H1 (cell line): ENCODE measurements around the gene CDHR2. TPM values are rescaled to one million over a fixed set of nuclear protein-coding genes. Genes with fewer than 3 reads are reported as not detected.

Experiments
- ATF2 ChIP-seq: IDR thresholded peaks from 2 replicates; pipeline ENCODE4 v1.6.1; 2012; ENCODE audit warnings: low read length, inconsistent platforms
- BRCA1 ChIP-seq: IDR thresholded peaks from 2 replicates; pipeline ENCODE4 v1.6.1; 2012; ENCODE audit warnings: low read depth, low read length, improper control_type of control experiment
- CHD7 ChIP-seq: fragments of 300-600 bp; sonication (generic); IDR thresholded peaks from 2 replicates; pipeline ENCODE4 v1.7.1; 2012; ENCODE audit warnings: low read length, moderate library complexity, mild to moderate bottlenecking, inconsistent platforms; ENCODE audit not compliant: insufficient replicate concordance
- HDAC2 ChIP-seq, 2 experiments: fragments of 300-600 bp in 1 of 2; sonication (generic) in 1 of 2; IDR thresholded peaks; 2 replicates each; pipeline ENCODE4 v1.6.1; 2011 to 2012; ENCODE audit warnings: low read depth in 2 of 2, low read length in 2 of 2, mild to moderate bottlenecking in 2 of 2, moderate library complexity in 2 of 2, borderline replicate concordance in 1 of 2, inconsistent platforms in 1 of 2
- KDM1A ChIP-seq: fragments of 200-600, 300-600 bp; sonication (generic); IDR thresholded peaks from 2 replicates; pipeline ENCODE4 v1.7.1; 2016; ENCODE audit warnings: mild to moderate bottlenecking, low read length, borderline replicate concordance
- USF2 ChIP-seq: IDR thresholded peaks from 2 replicates; pipeline ENCODE4 v1.6.1; 2011; ENCODE audit warnings: low read length, improper control_type of control experiment
- polyA plus RNA-seq, 7 experiments: library from polyadenylated mRNA; depleted of rRNA in 3 of 7; stranded (reverse) in 5 of 7; unstranded in 2 of 7; fragments of >200 nt in 5 of 7; fragments of 200-250 nt in 2 of 7; gene quantifications; 1 replicate in 5 of 7; 2 replicates in 1 of 7; 4 replicates in 1 of 7; pipeline versions ENCODE4 v1.2.1 to v1.2.3, GENCODE V29; 2011 to 2013; ENCODE audit warnings: missing spikeins in 2 of 7, mixed read lengths in 2 of 7
- total RNA-seq: library from RNA; stranded (reverse); fragmentation: NEBNext Ultra II Directional; extraction: Animal tissue kit (Norgen Biotek cat#: 25700); gene quantifications from 2 replicates; pipeline ENCODE4 v1.2.1, GENCODE V29; 2021

The CDHR2 gene
- total and polyA plus RNA-seq, 2 of the 8 experiments (the other 6 are each of a cell fraction or from before 2014, with no cell fraction given), result 0.02 to 0.43 TPM

GRCh38 chr5:176625966-176626875, 77.1 kb downstream of the CDHR2 start (continued):
- TF ChIP-seq CHD7 (no peak), KDM1A (no peak), USF2 (no peak), BRCA1 (no peak), HDAC2 (IDR thresholded peaks at IDR 0.05; ENCODE audit: borderline replicate concordance in 1 of 2, low read depth in 2 of 2, low read length in 2 of 2) (no peak), ATF2 (no peak)
